HG03196 (cell line): ENCODE measurements around the gene MMP12.
A peak's percentile ranks its signal among the peaks of the same experiment; 100 is the strongest.
"Not testable (repeated sequence)": the region's sequence is repeated elsewhere in the genome, so short reads cannot be mapped to it uniquely, and the experiment has no call there.

Source experiments
- ATAC-seq: cut with Tn5 transposase; IDR thresholded peaks from one replicate; pipeline ENCODE4 v1.9.1; 2021; ENCODE audit not compliant: unreplicated experiment

MMP12 gene

DNA sequence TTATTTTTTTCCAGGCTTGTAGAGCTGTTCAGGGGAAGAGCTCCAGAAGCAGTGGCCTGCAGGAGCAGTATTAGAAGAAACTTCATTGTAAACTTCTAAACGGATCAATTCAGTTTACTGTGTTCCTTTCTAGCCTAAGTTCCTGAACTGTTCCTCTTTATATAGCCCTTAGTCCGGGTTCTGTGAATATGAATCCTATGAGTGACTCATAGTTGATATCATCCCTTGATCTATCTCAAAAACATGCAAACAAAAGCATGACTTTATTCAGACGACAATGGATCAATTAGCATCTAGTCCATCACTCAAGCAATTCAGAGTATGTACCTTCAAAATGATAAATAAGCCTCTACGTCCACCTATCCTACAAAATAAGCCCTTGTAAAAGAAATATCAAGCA, at the start of gene MMP12:
Gene MMP12, minus strand, starts transcription at position 131 of the 400 bp plus-strand sequence. Its CDS starts 45 bp downstream, at position 86.
- ATAC-seq: no peak

- no peak for ATAC-seq
These were observed 46.9 kb upstream of the MMP12 start for GRCh38 chr11:102921587-102922220.

DNA sequence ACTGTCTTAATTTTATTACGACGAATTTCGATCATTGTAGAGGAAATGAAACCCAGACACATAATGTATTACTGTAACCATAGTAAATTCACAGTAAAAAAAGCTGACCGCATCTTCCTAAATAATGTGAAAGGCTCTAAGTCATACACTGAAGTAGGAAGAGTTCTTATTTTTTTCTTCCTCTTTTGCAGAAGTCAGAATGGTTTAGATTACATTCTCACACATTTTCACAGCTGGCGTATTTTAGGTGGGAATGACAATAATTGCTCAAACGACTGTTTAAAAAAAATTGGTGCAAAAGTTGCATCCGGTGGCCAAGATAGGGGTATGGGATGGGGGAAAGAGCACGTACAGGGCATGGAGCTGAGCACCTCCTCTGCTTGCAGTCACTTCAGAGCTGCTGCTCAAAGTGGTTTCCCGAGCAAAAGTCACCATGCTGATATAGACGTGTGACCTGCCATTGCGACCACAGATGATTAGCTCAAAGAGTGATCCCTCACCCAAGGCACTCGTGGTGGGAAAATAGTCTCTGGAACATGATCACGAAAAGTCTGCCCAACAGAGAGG, 45.4 kb upstream of the MMP12 start:
- peak; percentile 80 for ATAC-seq

DNA sequence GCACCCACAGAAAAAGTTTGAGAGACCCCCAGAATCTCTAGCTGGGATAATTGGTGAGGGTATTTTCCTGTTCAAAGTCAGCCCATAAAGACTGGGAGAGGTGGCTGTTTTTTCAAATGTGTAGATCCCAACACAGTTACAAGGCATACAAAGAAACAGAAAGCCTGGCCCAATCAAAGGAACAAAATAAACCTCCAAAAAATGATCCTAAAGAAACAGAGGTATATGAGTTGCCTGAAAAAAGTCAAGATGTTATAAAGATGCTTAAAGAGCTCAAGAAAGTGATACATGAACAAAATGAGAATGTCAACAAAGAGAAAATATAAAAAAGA, 40.2 kb upstream of the MMP12 start:
- ATAC-seq: no peak

DNA sequence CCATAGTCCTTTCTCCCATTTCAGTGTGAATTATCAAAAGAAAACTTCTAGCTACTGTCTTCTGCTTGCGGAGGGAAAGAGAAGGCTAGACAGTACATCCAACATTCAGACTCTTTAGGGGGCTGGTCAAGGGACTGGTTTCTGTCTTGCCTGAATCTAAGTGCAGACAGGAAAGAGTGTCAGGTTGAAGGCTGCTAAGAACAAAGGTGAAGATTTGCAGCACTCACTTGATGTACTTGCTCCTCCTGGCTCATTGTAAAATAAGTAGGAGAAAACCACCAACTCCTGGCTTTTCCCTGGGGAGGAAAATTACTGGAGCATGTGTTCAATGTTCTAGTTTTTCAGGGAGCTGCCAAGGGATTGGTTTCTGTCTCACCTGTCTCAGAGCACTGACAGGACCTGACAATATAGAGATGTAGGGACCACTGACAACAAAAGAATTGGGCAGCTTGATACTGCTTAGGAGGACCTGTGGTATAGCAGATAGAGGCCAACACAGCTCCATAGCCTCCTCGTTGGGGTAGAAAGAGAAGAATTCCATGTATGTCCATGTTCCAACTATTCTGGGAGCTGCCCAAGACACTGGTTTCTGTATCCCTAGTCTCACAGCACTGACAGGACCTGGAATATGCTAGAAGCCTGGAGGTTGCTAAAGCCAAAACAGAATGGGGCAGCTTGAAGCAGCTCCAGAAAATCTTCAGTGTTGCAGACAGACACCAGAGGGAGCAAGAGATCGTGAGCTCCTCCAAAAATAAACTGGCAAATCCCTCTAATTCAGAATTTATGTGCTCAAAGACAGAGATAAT, 39.7 kb upstream of the MMP12 start:
- ATAC-seq: no peak

DNA sequence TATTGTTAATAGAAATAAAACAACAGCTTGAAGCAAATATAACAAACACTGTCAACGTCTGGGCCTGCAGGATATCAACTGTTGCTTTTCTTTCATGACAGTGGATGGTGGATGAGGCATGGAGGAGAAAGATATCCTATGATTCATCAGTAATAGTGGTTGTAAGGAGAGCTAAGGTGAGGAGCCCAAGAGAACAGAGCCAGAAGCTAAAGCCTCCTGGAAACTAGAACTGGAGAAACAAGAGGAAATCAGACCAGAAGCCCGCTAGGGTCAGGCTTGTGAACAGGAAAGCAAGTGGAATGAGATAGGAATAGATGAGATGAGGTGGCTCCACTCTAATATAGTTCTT, 37.7 kb upstream of the MMP12 start:
- no peak for ATAC-seq

DNA sequence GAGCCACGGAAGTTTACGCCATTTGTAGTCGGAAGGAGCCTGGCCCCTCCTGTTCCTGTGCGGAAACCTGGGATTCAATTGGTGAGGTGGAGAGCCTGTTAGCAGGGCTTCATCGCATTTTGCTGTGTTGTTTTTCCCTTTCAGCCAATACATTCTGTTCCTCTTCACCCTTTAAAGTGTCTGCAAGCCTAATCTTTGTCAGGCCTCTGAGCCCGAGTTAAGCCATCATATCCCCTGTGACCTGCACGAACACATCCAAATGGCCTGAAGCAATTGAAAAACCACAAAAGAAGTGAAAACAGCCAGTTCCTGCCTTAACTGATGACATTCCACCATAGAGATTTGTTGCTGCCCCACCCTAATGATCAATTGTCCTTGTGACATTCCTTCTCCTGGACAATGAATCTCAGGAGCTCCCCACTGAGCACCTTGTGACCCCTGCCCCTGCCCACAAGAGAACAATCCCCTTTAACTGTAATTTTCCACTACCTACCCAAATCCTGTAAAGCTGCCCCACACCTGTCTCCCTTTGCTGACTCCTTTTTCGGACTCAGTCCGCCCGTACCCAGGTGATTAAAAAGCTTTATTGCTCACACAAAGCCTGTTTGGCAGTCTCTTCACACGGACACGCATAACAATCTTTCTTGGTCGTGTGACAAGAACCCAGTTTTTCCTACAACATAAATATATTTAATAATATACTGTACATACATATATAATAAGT, 37.1 kb upstream of the MMP12 start:
- no peak for ATAC-seq

- ATAC-seq: not testable (repeated sequence)
These were observed 31.1 kb upstream of the MMP12 start for GRCh38 chr11:102905848-102906247.

GRCh38 chr11:102903895-102904294, 29.1 kb upstream of the MMP12 start:
- not testable (repeated sequence) for ATAC-seq

GRCh38 chr11:102900346-102900745, 25.6 kb upstream of the MMP12 start:
- ATAC-seq: no peak

- no peak for ATAC-seq
These were observed 17.0 kb upstream of the MMP12 start for GRCh38 chr11:102891736-102892135.

- ATAC-seq: no peak
These were observed 12.2 kb upstream of the MMP12 start for GRCh38 chr11:102886999-102887398.

DNA sequence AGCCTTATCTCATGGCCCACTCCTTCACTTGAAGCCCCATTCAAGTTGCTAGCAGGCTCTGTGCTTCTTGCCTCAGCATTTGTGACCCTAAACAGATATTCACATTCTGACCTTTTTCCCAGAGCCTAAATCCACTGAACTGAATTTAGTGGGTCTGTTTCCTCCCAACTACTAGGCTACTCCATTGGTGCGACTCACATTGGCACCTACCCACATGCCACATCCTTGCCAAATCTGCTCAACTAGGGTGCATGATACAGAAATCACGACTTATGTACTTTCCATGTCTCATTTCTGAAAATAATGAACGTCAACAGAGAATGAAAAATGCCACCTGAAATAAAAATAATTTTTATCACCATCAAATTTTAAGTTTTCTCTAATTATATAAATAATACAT, 8.4 kb upstream of the MMP12 start:
- peak; percentile 12 for ATAC-seq

DNA sequence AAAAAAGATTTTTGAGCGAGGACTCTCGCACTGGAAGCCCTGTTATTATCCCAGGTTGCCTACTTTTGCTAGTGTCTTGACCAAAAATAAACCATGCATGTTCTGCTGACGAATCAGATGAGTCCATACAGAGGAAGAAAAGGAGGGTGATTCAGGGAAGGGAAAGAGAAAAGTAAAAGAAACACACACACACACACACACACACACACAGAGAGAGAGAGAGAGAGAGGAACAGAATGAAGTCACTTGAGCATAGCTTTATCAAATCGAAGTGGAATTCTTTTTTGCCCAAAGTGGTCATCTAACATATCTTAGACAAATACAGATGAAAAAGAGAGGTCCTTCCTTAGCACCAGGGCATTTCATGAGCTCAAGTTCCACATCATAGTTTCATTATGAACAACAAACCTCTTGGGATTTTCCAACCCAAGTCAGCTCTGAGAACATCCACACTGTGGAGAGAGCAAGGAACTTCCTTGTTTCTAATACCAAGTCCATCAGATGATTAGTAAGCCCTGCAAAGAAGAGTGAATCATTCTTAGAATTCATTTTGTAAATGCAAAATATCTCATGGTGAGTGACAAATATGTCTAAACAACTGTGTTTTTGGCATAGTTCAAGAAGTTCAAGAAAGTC, 7.7 kb upstream of the MMP12 start:
- peak; percentile 84 for ATAC-seq

DNA sequence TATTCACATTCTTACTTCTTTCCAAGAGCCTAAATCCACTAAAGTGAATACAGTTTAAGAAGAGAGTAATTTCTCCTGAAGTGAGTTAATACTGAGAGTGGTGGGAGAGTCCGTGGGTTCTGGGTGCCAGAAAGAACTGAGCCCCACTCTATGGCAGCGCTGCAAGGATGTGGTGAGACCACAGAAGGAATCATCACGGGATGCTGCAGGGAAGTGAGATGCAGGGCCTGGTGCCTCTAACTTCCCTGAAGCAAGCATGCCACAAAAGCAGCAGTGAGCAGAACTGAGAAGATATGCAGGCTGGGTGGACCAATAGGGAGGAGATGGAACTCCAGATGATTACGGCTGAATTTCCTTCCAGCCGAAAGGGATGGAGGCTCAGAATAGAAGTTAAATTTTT, 5.0 kb upstream of the MMP12 start:
- ATAC-seq: no peak

DNA sequence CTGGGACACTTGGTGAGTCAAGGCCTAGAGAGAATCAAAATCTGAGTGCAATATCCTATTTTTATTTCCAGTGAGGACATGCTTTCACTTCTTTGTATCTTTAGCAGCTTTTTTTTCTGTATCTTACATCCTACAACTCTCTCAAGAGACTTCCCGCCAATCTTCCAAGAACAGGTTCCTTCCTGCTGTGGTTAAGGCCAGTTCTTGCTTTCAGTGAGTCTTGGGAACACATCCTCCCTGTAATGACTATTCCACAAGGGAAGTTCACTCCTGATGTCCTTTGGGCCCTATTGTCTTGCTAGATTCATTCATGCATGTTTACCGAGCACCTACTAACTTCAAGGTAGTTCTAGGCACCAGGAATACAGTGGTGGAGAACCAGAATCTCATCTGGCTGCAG, 3.8 kb upstream of the MMP12 start:
- no peak for ATAC-seq

DNA sequence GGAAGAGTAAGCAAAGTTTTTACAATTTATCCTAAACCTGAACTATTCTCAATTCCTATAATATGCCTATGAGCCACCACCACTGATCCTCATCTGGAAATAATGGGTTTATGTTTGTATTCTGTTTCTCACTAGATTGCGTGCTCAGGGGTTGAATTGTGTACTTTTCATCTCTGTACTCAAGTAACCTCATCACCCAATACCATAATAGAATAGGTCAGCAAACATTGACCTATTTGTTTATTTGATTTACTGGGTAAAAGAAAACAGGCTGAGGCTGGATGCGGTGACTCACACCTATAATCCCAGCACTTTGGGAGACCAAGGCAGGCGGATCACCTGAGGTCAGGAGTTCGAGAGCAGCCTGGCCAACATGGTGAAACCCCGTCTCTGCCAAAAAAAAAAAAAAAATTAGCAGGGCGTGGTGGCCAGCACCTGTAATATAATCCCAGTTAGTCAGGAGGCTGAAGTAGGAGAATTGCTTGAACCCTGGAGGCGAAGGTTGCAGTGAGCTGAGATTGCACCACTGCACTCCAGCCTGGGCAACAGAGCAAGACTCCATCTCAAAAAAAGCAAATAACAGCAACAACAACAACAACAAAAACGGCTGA, 5.3 kb downstream of the MMP12 start:
- ATAC-seq: not testable (repeated sequence)

DNA sequence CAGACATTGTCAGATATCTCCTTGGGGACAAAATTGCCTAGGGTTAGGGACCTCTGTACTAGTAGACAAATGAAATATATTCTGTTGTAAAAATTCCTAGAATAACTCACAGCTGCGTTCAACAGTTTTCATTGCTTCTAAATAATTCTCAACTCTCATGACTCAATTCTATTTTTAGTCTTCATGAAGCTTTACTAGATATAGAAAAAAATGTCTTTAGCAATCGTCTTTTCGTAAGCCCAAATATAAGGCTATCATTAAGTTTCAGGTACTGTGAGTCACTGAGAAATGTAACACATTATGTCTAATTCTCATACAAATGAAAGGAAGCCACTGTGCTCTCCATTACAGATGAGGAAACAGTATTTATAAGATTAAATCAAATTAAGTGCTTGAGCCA, 6.4 kb downstream of the MMP12 start:
- no peak for ATAC-seq

GRCh38 chr11:102864724-102865123, 10.1 kb downstream of the MMP12 start:
- ATAC-seq: no peak

GRCh38 chr11:102853956-102854355, 20.8 kb downstream of the MMP12 start:
- ATAC-seq: no peak

DNA sequence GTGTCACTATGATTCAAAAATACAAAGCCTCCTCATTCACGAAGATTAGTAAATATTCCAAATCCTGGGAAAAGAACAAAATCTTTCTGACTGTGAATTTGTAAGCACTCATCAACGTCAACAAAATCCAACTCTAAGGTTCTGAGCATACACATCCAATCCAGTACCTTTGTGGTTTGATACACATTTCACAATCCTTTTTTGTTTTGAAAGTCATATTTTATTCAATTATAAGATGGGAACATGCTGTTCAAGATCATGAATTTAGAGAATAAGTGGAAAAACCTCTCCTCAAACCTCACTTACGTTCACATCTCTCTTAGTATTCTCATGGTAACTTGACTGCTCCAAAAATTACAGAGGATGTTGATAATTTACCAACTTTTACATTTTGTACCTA, 21.7 kb downstream of the MMP12 start:
- no peak for ATAC-seq
